GM23338 (cell line): ENCODE data around the gene CUBN. TPM values are rescaled to one million over a fixed set of nuclear protein-coding genes. Genes with fewer than 3 reads are reported as not detected.

Experiments used
- ATAC-seq: fragments of 200-7000 bp; cut with Tn5 transposase; 3 replicates; pipeline ENCODE4 v1.9.1; 2020
- DNase-seq: peaks from one replicate; pipeline ENCODE4 v3.0.0-alpha.2; 2015; ENCODE audit warnings: low spot score
- H2AFZ ChIP-seq: fragments of 200-600 bp; sonication (generic); 2 replicates; pipeline ENCODE4 v1.8.0; 2016; ENCODE audit warnings: antibody characterized with exemption, mild to moderate bottlenecking, moderate library complexity
- H3F3A ChIP-seq: fragments of 200-600 bp; sonication (generic); replicated peaks from 2 replicates; pipeline ENCODE4 v1.8.0; 2017; ENCODE audit warnings: antibody characterized with exemption, mixed run types, low read depth
- H3K27ac ChIP-seq: fragments of 200-600 bp; sonication (generic); 2 replicates; pipeline ENCODE4 v1.6.1; 2016; ENCODE audit warnings: low read depth
- H3K27me3 ChIP-seq: fragments of 200-600 bp; sonication (generic); 2 replicates; pipeline ENCODE4 v1.8.0; 2016; ENCODE audit warnings: mild to moderate bottlenecking, mixed run types, moderate library complexity; ENCODE audit not compliant: insufficient read depth
- H3K36me3 ChIP-seq: fragments of 200-600 bp; sonication (generic); 2 replicates; pipeline ENCODE4 v1.8.0; 2016; ENCODE audit warnings: mild to moderate bottlenecking; ENCODE audit not compliant: insufficient read depth
- H3K4me1 ChIP-seq: fragments of 200-600 bp; sonication (generic); 2 replicates; pipeline ENCODE4 v1.8.0; 2016; ENCODE audit warnings: mild to moderate bottlenecking, moderate library complexity; ENCODE audit not compliant: insufficient read depth
- H3K4me2 ChIP-seq: fragments of 200-600 bp; sonication (generic); 2 replicates; pipeline ENCODE4 v1.7.1; 2017; ENCODE audit warnings: mixed run types
- H3K4me3 ChIP-seq: fragments of 200-600 bp; sonication (generic); 2 replicates; pipeline ENCODE4 v1.6.1; 2016; ENCODE audit warnings: mixed run types
- H3K79me2 ChIP-seq: fragments of 200-600 bp; sonication (generic); replicated peaks from 2 replicates; pipeline ENCODE4 v1.8.0; 2017; ENCODE audit warnings: mild to moderate bottlenecking; ENCODE audit not compliant: insufficient read depth
- H3K9me2 ChIP-seq: fragments of 200-600 bp; sonication (generic); 2 replicates; pipeline ENCODE4 v1.8.0; 2017; ENCODE audit not compliant: insufficient read depth
- H4K20me1 ChIP-seq: fragments of 200-600 bp; sonication (generic); replicated peaks from 2 replicates; pipeline ENCODE4 v1.8.0; 2017; ENCODE audit warnings: mild to moderate bottlenecking; ENCODE audit not compliant: insufficient read depth
- H3K27ac Mint-ChIP-seq: 2 replicates; pipeline ENCODE4 v1.8.0; 2020; ENCODE audit warnings: inconsistent platforms, mild to moderate bottlenecking, moderate library complexity, mixed read lengths
- H3K27me3 Mint-ChIP-seq: 3 replicates; pipeline ENCODE4 v1.8.0; 2022; ENCODE audit warnings: low read depth, mild to moderate bottlenecking, moderate library complexity, mixed read lengths, inconsistent platforms; ENCODE audit not compliant: insufficient read depth, poor library complexity
- H3K36me3 Mint-ChIP-seq: 3 replicates; pipeline ENCODE4 v1.8.0; 2021; ENCODE audit warnings: low read depth, mild to moderate bottlenecking, inconsistent platforms, moderate library complexity, mixed read lengths
- H3K4me1 Mint-ChIP-seq: 3 replicates; pipeline ENCODE4 v1.8.0; 2020; ENCODE audit warnings: mild to moderate bottlenecking, inconsistent platforms, mixed read lengths
- H3K4me3 Mint-ChIP-seq: 3 replicates; pipeline ENCODE4 v1.8.0; 2021; ENCODE audit warnings: moderate library complexity, mild to moderate bottlenecking, inconsistent platforms, mixed read lengths
- H3K9me3 Mint-ChIP-seq: 3 replicates; pipeline ENCODE4 v1.8.0; 2020; ENCODE audit warnings: moderate library complexity, mild to moderate bottlenecking, inconsistent platforms, mixed read lengths
- CREB1 ChIP-seq: fragments of 250-450 bp; sonication (Bioruptor Pico); IDR thresholded peaks from 2 replicates; pipeline ENCODE4 v1.5.0; 2020; ENCODE audit warnings: low read depth, mild to moderate bottlenecking, moderate library complexity
- EZH2 ChIP-seq: fragments of 200-600 bp; sonication (generic); IDR thresholded peaks from one replicate; pipeline ENCODE4 v1.8.0; 2017; ENCODE audit warnings: antibody characterized with exemption, mild to moderate bottlenecking, low read depth; ENCODE audit not compliant: unreplicated experiment
- EZH2phosphoT487 ChIP-seq: fragments of 200-600 bp; sonication (generic); IDR thresholded peaks from one replicate; pipeline ENCODE4 v1.8.1; 2018; ENCODE audit warnings: antibody characterized with exemption; ENCODE audit not compliant: unreplicated experiment
- JUNB ChIP-seq: IDR thresholded peaks from one replicate; pipeline ENCODE4 v1.6.1; 2016; ENCODE audit warnings: antibody characterized with exemption; ENCODE audit not compliant: unreplicated experiment
- NANOG ChIP-seq: IDR thresholded peaks from 2 replicates; pipeline ENCODE4 v1.6.1; 2016; ENCODE audit warnings: antibody characterized with exemption, borderline replicate concordance
- POLR2AphosphoS5 ChIP-seq: IDR thresholded peaks from 2 replicates; pipeline ENCODE4 v1.6.1; 2016; ENCODE audit warnings: antibody characterized with exemption, low read depth
- STAT1 ChIP-seq: IDR thresholded peaks from one replicate; pipeline ENCODE4 v1.6.1; 2016; ENCODE audit warnings: antibody characterized with exemption; ENCODE audit not compliant: unreplicated experiment
- ZNF114 ChIP-seq: fragments of 250-450 bp; sonication (Bioruptor Pico); IDR thresholded peaks from 2 replicates; pipeline ENCODE4 v1.5.0; 2020; ENCODE audit warnings: mild to moderate bottlenecking, moderate library complexity
- ZNF331 ChIP-seq: fragments of 250-450 bp; sonication (Bioruptor Pico); IDR thresholded peaks from 2 replicates; pipeline ENCODE4 v1.5.0; 2020; ENCODE audit warnings: low read depth, mild to moderate bottlenecking, moderate library complexity
- polyA plus RNA-seq: library from polyadenylated mRNA; unstranded; fragments of >200 nt; fragmentation: Nextera tagmentation; extraction: Ambion mirVana; gene quantifications from 2 replicates; pipeline ENCODE4 v1.2.1, GENCODE V29; 2016
- total RNA-seq: library from RNA; depleted of rRNA; stranded (reverse); fragments of >200 nt; shearing (Covaris generic); gene quantifications from 2 replicates; pipeline ENCODE4 v1.2.3, GENCODE V29; 2014
- TF ChIP-seq, protein P1 (sequence below), 2 experiments: fragments of 200-600 bp in 1 of 2; sonication (generic) in 1 of 2; conservative IDR thresholded peaks; 2 replicates each; pipeline versions ENCODE4 v1.5.1 to v1.6.1; 2016 to 2017; ENCODE audit warnings: antibody characterized with exemption in 2 of 2, low read depth in 2 of 2, mild to moderate bottlenecking in 2 of 2, moderate library complexity in 1 of 2
- TF ChIP-seq, protein P2 (sequence below): IDR thresholded peaks from one replicate; pipeline ENCODE4 v1.6.1; 2018; ENCODE audit warnings: antibody characterized with exemption; ENCODE audit not compliant: unreplicated experiment

CUBN gene
- total and polyA plus RNA-seq, 2 experiments from 2014 or later = 0.06 to 1.8 TPM

DNA sequence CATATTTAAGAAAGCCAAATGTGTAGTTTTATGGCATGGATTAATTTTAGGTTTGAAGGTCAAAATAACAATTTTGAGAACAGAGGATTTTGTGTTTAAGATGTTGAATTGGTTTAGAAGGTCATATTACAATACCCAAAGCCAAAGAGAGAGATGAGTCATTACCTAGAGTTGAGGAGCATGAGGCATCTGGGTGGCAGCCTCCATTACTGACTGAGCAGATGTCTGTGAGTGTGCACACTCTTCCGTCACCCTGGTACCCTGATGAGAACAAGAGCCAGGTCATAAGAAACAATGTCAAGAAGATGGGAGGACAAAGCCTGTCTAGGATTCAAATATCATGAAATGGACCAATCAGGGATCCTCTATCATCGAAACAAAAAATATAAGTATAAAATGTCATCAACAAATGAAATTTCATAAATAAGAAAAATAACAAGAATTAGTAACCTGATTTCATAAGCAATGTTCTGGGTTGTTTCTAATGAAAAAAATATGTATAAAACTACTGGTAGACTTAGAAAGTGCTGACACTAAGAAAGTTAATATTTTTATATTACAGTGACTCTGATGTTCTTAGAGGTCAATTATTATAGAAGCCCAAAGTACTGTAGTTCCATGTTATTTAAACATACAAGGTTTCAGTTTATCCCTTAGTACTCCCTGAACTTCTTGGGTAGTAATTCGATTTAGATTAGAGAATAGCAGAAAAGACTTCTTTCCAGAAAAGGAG lies 20.0 kb downstream of the CUBN start (continued):
- TF ChIP-seq EZH2 = no peak
- TF ChIP-seq, protein P1, sequence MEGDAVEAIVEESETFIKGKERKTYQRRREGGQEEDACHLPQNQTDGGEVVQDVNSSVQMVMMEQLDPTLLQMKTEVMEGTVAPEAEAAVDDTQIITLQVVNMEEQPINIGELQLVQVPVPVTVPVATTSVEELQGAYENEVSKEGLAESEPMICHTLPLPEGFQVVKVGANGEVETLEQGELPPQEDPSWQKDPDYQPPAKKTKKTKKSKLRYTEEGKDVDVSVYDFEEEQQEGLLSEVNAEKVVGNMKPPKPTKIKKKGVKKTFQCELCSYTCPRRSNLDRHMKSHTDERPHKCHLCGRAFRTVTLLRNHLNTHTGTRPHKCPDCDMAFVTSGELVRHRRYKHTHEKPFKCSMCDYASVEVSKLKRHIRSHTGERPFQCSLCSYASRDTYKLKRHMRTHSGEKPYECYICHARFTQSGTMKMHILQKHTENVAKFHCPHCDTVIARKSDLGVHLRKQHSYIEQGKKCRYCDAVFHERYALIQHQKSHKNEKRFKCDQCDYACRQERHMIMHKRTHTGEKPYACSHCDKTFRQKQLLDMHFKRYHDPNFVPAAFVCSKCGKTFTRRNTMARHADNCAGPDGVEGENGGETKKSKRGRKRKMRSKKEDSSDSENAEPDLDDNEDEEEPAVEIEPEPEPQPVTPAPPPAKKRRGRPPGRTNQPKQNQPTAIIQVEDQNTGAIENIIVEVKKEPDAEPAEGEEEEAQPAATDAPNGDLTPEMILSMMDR (conservative IDR thresholded peaks at IDR 0.05; ENCODE audit: low read depth in 2 of 2) = no peak

DNA sequence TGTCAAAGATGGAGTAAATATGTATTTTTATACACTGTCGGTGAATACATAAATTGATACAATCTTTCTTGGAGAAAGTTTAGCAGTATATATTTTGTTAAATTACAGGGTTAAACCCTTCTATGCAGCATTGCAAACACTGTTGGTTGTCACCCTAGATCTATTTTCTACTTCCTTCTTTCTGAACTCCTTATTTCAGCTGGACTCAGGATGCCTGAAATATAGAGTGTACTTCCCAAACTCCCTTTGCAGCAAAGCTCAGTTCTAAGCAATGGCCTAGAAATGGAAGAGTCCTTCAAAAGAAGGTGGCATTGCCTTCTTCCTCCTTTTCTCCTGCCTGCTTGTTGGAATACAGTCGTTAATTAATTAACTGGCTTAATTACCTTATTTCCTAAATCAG lies 20.6 kb downstream of the CUBN start:
- TF ChIP-seq ZNF331 (CRISPR knock-in tag) (no peak), EZH2phosphoT487 (no peak), EZH2 (no peak), STAT1 (no peak), POLR2AphosphoS5 (no peak), CREB1 (no peak), JUNB (no peak)
- TF ChIP-seq, protein P1 (conservative IDR thresholded peaks at IDR 0.05; ENCODE audit: low read depth in 2 of 2) = no peak
- no peak for ATAC-seq
- Histone ChIP-seq H3F3A (no peaks in the 10 kb centered on the region), H3K4me1 (no peaks in the 10 kb centered on the region), H3K27ac (no peak overlapping the region), H3K27me3 (no peaks in the 10 kb centered on the region), H2AFZ (no peak overlapping the region), H3K36me3 (no peaks in the 10 kb centered on the region), H4K20me1 (no peaks in the 10 kb centered on the region), H3K4me3 (no peak overlapping the region), H3K9me2 (no peaks in the 10 kb centered on the region), H3K79me2 (no peaks in the 10 kb centered on the region), H3K4me2 (no peak overlapping the region)
- Mint-ChIP-seq H3K27ac (no peak overlapping the region), H3K9me3 (no peaks in the 10 kb centered on the region), H3K4me1 (no peaks in the 10 kb centered on the region), H3K4me3 (no peak overlapping the region), H3K27me3 (no peaks in the 10 kb centered on the region), H3K36me3 (no peaks in the 10 kb centered on the region)
- DNase-seq = no peak

DNA sequence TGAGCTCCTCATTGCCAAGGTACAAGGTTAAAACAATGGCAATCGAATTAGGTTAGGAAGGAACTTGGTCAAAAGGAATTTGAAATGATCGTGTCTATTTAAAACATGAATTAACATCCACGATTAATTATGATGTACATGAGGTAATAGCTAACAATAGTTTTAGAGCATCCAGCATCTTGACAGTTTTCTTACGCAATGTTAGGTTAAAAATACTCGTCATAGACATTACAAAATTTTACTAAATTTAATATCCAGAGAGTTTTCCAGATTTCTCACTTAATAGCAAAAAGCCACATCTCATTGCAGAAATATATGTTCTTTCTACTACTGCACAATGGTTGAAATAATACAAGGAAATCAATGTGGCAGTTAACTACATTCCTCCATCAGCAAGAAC lies 22.6 kb downstream of the CUBN start:
- Histone ChIP-seq H3K79me2 (no peaks in the 10 kb centered on the region), H3F3A (no peaks in the 10 kb centered on the region), H2AFZ (no peak overlapping the region), H4K20me1 (no peaks in the 10 kb centered on the region), H3K9me2 (no peaks in the 10 kb centered on the region), H3K4me1 (no peaks in the 10 kb centered on the region), H3K36me3 (no peaks in the 10 kb centered on the region), H3K4me2 (no peak overlapping the region), H3K27me3 (no peaks in the 10 kb centered on the region), H3K27ac (no peak overlapping the region), H3K4me3 (no peak overlapping the region)
- DNase-seq = no peak
- no peaks in the 10 kb centered on the region for H3K36me3 Mint-ChIP-seq
- no peaks in the 10 kb centered on the region for H3K9me3 Mint-ChIP-seq
- H3K27ac Mint-ChIP-seq = no peak overlapping the region
- no peak for ATAC-seq
- H3K27me3 Mint-ChIP-seq = no peaks in the 10 kb centered on the region
- no peaks in the 10 kb centered on the region for H3K4me1 Mint-ChIP-seq
- no peak overlapping the region for H3K4me3 Mint-ChIP-seq
- TF ChIP-seq JUNB (no peak), STAT1 (no peak), NANOG (no peak), EZH2phosphoT487 (no peak), CREB1 (no peak), ZNF114 (CRISPR knock-in tag) (no peak)
- TF ChIP-seq, protein P1 (conservative IDR thresholded peaks at IDR 0.05; ENCODE audit: low read depth in 2 of 2) = no peak
- TF ChIP-seq, protein P2, sequence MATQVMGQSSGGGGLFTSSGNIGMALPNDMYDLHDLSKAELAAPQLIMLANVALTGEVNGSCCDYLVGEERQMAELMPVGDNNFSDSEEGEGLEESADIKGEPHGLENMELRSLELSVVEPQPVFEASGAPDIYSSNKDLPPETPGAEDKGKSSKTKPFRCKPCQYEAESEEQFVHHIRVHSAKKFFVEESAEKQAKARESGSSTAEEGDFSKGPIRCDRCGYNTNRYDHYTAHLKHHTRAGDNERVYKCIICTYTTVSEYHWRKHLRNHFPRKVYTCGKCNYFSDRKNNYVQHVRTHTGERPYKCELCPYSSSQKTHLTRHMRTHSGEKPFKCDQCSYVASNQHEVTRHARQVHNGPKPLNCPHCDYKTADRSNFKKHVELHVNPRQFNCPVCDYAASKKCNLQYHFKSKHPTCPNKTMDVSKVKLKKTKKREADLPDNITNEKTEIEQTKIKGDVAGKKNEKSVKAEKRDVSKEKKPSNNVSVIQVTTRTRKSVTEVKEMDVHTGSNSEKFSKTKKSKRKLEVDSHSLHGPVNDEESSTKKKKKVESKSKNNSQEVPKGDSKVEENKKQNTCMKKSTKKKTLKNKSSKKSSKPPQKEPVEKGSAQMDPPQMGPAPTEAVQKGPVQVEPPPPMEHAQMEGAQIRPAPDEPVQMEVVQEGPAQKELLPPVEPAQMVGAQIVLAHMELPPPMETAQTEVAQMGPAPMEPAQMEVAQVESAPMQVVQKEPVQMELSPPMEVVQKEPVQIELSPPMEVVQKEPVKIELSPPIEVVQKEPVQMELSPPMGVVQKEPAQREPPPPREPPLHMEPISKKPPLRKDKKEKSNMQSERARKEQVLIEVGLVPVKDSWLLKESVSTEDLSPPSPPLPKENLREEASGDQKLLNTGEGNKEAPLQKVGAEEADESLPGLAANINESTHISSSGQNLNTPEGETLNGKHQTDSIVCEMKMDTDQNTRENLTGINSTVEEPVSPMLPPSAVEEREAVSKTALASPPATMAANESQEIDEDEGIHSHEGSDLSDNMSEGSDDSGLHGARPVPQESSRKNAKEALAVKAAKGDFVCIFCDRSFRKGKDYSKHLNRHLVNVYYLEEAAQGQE = no peak
